GM23338 (cell line): ENCODE measurements around the gene KRT222. TPM values are rescaled to one million over a fixed set of nuclear protein-coding genes. Genes with fewer than 3 reads are reported as not detected.

Experiments used
- ATAC-seq: fragments of 200-7000 bp; cut with Tn5 transposase; 3 replicates; pipeline ENCODE4 v1.9.1; 2020
- DNase-seq: peaks from one replicate; pipeline ENCODE4 v3.0.0-alpha.2; 2015; ENCODE audit warnings: low spot score
- H2AFZ ChIP-seq: fragments of 200-600 bp; sonication (generic); 2 replicates; pipeline ENCODE4 v1.8.0; 2016; ENCODE audit warnings: antibody characterized with exemption, mild to moderate bottlenecking, moderate library complexity
- H3F3A ChIP-seq: fragments of 200-600 bp; sonication (generic); replicated peaks from 2 replicates; pipeline ENCODE4 v1.8.0; 2017; ENCODE audit warnings: antibody characterized with exemption, mixed run types, low read depth
- H3K27ac ChIP-seq: fragments of 200-600 bp; sonication (generic); 2 replicates; pipeline ENCODE4 v1.6.1; 2016; ENCODE audit warnings: low read depth
- H3K27me3 ChIP-seq: fragments of 200-600 bp; sonication (generic); 2 replicates; pipeline ENCODE4 v1.8.0; 2016; ENCODE audit warnings: mild to moderate bottlenecking, mixed run types, moderate library complexity; ENCODE audit not compliant: insufficient read depth
- H3K36me3 ChIP-seq: fragments of 200-600 bp; sonication (generic); 2 replicates; pipeline ENCODE4 v1.8.0; 2016; ENCODE audit warnings: mild to moderate bottlenecking; ENCODE audit not compliant: insufficient read depth
- H3K4me1 ChIP-seq: fragments of 200-600 bp; sonication (generic); 2 replicates; pipeline ENCODE4 v1.8.0; 2016; ENCODE audit warnings: mild to moderate bottlenecking, moderate library complexity; ENCODE audit not compliant: insufficient read depth
- H3K4me2 ChIP-seq: fragments of 200-600 bp; sonication (generic); 2 replicates; pipeline ENCODE4 v1.7.1; 2017; ENCODE audit warnings: mixed run types
- H3K4me3 ChIP-seq: fragments of 200-600 bp; sonication (generic); 2 replicates; pipeline ENCODE4 v1.6.1; 2016; ENCODE audit warnings: mixed run types
- H3K79me2 ChIP-seq: fragments of 200-600 bp; sonication (generic); replicated peaks from 2 replicates; pipeline ENCODE4 v1.8.0; 2017; ENCODE audit warnings: mild to moderate bottlenecking; ENCODE audit not compliant: insufficient read depth
- H3K9me2 ChIP-seq: fragments of 200-600 bp; sonication (generic); 2 replicates; pipeline ENCODE4 v1.8.0; 2017; ENCODE audit not compliant: insufficient read depth
- H4K20me1 ChIP-seq: fragments of 200-600 bp; sonication (generic); replicated peaks from 2 replicates; pipeline ENCODE4 v1.8.0; 2017; ENCODE audit warnings: mild to moderate bottlenecking; ENCODE audit not compliant: insufficient read depth
- H3K27ac Mint-ChIP-seq: 2 replicates; pipeline ENCODE4 v1.8.0; 2020; ENCODE audit warnings: inconsistent platforms, mild to moderate bottlenecking, moderate library complexity, mixed read lengths
- H3K27me3 Mint-ChIP-seq: 3 replicates; pipeline ENCODE4 v1.8.0; 2022; ENCODE audit warnings: low read depth, mild to moderate bottlenecking, moderate library complexity, mixed read lengths, inconsistent platforms; ENCODE audit not compliant: insufficient read depth, poor library complexity
- H3K36me3 Mint-ChIP-seq: 3 replicates; pipeline ENCODE4 v1.8.0; 2021; ENCODE audit warnings: low read depth, mild to moderate bottlenecking, inconsistent platforms, moderate library complexity, mixed read lengths
- H3K4me1 Mint-ChIP-seq: 3 replicates; pipeline ENCODE4 v1.8.0; 2020; ENCODE audit warnings: mild to moderate bottlenecking, inconsistent platforms, mixed read lengths
- H3K4me3 Mint-ChIP-seq: 3 replicates; pipeline ENCODE4 v1.8.0; 2021; ENCODE audit warnings: moderate library complexity, mild to moderate bottlenecking, inconsistent platforms, mixed read lengths
- H3K9me3 Mint-ChIP-seq: 3 replicates; pipeline ENCODE4 v1.8.0; 2020; ENCODE audit warnings: moderate library complexity, mild to moderate bottlenecking, inconsistent platforms, mixed read lengths
- CREB1 ChIP-seq: fragments of 250-450 bp; sonication (Bioruptor Pico); IDR thresholded peaks from 2 replicates; pipeline ENCODE4 v1.5.0; 2020; ENCODE audit warnings: low read depth, mild to moderate bottlenecking, moderate library complexity
- EZH2 ChIP-seq: fragments of 200-600 bp; sonication (generic); IDR thresholded peaks from one replicate; pipeline ENCODE4 v1.8.0; 2017; ENCODE audit warnings: antibody characterized with exemption, mild to moderate bottlenecking, low read depth; ENCODE audit not compliant: unreplicated experiment
- EZH2phosphoT487 ChIP-seq: fragments of 200-600 bp; sonication (generic); IDR thresholded peaks from one replicate; pipeline ENCODE4 v1.8.1; 2018; ENCODE audit warnings: antibody characterized with exemption; ENCODE audit not compliant: unreplicated experiment
- JUNB ChIP-seq: IDR thresholded peaks from one replicate; pipeline ENCODE4 v1.6.1; 2016; ENCODE audit warnings: antibody characterized with exemption; ENCODE audit not compliant: unreplicated experiment
- NANOG ChIP-seq: IDR thresholded peaks from 2 replicates; pipeline ENCODE4 v1.6.1; 2016; ENCODE audit warnings: antibody characterized with exemption, borderline replicate concordance
- POLR2AphosphoS5 ChIP-seq: IDR thresholded peaks from 2 replicates; pipeline ENCODE4 v1.6.1; 2016; ENCODE audit warnings: antibody characterized with exemption, low read depth
- STAT1 ChIP-seq: IDR thresholded peaks from one replicate; pipeline ENCODE4 v1.6.1; 2016; ENCODE audit warnings: antibody characterized with exemption; ENCODE audit not compliant: unreplicated experiment
- ZNF114 ChIP-seq: fragments of 250-450 bp; sonication (Bioruptor Pico); IDR thresholded peaks from 2 replicates; pipeline ENCODE4 v1.5.0; 2020; ENCODE audit warnings: mild to moderate bottlenecking, moderate library complexity
- ZNF331 ChIP-seq: fragments of 250-450 bp; sonication (Bioruptor Pico); IDR thresholded peaks from 2 replicates; pipeline ENCODE4 v1.5.0; 2020; ENCODE audit warnings: low read depth, mild to moderate bottlenecking, moderate library complexity
- polyA plus RNA-seq: library from polyadenylated mRNA; unstranded; fragments of >200 nt; fragmentation: Nextera tagmentation; extraction: Ambion mirVana; gene quantifications from 2 replicates; pipeline ENCODE4 v1.2.1, GENCODE V29; 2016
- total RNA-seq: library from RNA; depleted of rRNA; stranded (reverse); fragments of >200 nt; shearing (Covaris generic); gene quantifications from 2 replicates; pipeline ENCODE4 v1.2.3, GENCODE V29; 2014
- TF ChIP-seq, protein P1 (sequence below): IDR thresholded peaks from one replicate; pipeline ENCODE4 v1.6.1; 2018; ENCODE audit warnings: antibody characterized with exemption; ENCODE audit not compliant: unreplicated experiment
- TF ChIP-seq, protein P2 (sequence below), 2 experiments: fragments of 200-600 bp in 1 of 2; sonication (generic) in 1 of 2; conservative IDR thresholded peaks; 2 replicates each; pipeline versions ENCODE4 v1.5.1 to v1.6.1; 2016 to 2017; ENCODE audit warnings: antibody characterized with exemption in 2 of 2, low read depth in 2 of 2, mild to moderate bottlenecking in 2 of 2, moderate library complexity in 1 of 2
- TF ChIP-seq, protein P3 (sequence below): IDR thresholded peaks from 2 replicates; pipeline ENCODE4 v1.6.1; 2016; ENCODE audit warnings: antibody characterized with exemption
- TF ChIP-seq, protein P4 (sequence below): fragments of 250-450 bp; sonication (Bioruptor Pico); IDR thresholded peaks from 2 replicates; pipeline ENCODE4 v1.5.0; 2020; ENCODE audit warnings: mild to moderate bottlenecking, moderate library complexity

The KRT222 gene
- total and polyA plus RNA-seq, 2 experiments from 2014 or later = not detected

DNA sequence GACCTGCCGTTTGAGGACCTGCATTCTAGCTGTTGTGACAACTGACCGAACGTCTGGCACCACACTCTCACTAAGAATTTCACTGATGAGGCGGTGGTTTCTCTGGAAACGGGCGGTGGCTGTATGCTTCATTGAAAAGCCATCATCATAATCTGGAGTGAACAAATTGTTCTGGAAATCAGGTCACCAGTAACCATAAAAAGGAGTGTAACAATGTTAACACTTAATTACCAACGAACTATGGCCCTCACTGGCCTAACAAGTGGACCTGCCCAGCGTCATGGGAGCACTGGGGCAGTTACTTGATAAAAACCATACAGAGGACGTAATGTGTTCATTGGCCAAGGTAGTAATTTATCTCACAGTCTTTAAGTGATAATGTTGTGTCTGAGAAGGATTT lies 32.8 kb downstream of the KRT222 start:
- no peak overlapping the region for H3K27ac ChIP-seq

More for the DNA sequence above, 32.8 kb downstream of the KRT222 start:
- Histone ChIP-seq H3K79me2 (no peaks in the 10 kb centered on the region), H2AFZ (no peak overlapping the region), H3K4me3 (no peak overlapping the region), H3F3A (0 out of 2 replicates have a peak, but pooled peaks cover 2% of the 10 kb centered on the region), H4K20me1 (no peaks in the 10 kb centered on the region; the same call in 1 of the 2 replicates), H3K27me3 (no peaks in the 10 kb centered on the region), H3K36me3 (peaks cover 80% of the 10 kb centered on the region), H3K9me2 (no peaks in the 10 kb centered on the region), H3K4me1 (no peaks in the 10 kb centered on the region), H3K4me2 (no peak overlapping the region)
- Mint-ChIP-seq H3K9me3 (no peaks in the 10 kb centered on the region), H3K4me1 (no peaks in the 10 kb centered on the region), H3K36me3 (peaks cover 83% of the 10 kb centered on the region), H3K27ac (no peak overlapping the region), H3K27me3 (peaks cover 2% of the 10 kb centered on the region), H3K4me3 (no peak overlapping the region)
- TF ChIP-seq EZH2phosphoT487 (no peak), ZNF331 (CRISPR knock-in tag) (no peak), CREB1 (CRISPR knock-in tag) (no peak), EZH2 (no peak), JUNB (no peak), ZNF114 (CRISPR knock-in tag) (no peak), STAT1 (no peak), NANOG (no peak), POLR2AphosphoS5 (no peak)
- TF ChIP-seq, protein P1, sequence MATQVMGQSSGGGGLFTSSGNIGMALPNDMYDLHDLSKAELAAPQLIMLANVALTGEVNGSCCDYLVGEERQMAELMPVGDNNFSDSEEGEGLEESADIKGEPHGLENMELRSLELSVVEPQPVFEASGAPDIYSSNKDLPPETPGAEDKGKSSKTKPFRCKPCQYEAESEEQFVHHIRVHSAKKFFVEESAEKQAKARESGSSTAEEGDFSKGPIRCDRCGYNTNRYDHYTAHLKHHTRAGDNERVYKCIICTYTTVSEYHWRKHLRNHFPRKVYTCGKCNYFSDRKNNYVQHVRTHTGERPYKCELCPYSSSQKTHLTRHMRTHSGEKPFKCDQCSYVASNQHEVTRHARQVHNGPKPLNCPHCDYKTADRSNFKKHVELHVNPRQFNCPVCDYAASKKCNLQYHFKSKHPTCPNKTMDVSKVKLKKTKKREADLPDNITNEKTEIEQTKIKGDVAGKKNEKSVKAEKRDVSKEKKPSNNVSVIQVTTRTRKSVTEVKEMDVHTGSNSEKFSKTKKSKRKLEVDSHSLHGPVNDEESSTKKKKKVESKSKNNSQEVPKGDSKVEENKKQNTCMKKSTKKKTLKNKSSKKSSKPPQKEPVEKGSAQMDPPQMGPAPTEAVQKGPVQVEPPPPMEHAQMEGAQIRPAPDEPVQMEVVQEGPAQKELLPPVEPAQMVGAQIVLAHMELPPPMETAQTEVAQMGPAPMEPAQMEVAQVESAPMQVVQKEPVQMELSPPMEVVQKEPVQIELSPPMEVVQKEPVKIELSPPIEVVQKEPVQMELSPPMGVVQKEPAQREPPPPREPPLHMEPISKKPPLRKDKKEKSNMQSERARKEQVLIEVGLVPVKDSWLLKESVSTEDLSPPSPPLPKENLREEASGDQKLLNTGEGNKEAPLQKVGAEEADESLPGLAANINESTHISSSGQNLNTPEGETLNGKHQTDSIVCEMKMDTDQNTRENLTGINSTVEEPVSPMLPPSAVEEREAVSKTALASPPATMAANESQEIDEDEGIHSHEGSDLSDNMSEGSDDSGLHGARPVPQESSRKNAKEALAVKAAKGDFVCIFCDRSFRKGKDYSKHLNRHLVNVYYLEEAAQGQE = no peak
- TF ChIP-seq, protein P2, sequence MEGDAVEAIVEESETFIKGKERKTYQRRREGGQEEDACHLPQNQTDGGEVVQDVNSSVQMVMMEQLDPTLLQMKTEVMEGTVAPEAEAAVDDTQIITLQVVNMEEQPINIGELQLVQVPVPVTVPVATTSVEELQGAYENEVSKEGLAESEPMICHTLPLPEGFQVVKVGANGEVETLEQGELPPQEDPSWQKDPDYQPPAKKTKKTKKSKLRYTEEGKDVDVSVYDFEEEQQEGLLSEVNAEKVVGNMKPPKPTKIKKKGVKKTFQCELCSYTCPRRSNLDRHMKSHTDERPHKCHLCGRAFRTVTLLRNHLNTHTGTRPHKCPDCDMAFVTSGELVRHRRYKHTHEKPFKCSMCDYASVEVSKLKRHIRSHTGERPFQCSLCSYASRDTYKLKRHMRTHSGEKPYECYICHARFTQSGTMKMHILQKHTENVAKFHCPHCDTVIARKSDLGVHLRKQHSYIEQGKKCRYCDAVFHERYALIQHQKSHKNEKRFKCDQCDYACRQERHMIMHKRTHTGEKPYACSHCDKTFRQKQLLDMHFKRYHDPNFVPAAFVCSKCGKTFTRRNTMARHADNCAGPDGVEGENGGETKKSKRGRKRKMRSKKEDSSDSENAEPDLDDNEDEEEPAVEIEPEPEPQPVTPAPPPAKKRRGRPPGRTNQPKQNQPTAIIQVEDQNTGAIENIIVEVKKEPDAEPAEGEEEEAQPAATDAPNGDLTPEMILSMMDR (conservative IDR thresholded peaks at IDR 0.05; ENCODE audit: low read depth in 2 of 2) = no peak
- TF ChIP-seq, protein P3, sequence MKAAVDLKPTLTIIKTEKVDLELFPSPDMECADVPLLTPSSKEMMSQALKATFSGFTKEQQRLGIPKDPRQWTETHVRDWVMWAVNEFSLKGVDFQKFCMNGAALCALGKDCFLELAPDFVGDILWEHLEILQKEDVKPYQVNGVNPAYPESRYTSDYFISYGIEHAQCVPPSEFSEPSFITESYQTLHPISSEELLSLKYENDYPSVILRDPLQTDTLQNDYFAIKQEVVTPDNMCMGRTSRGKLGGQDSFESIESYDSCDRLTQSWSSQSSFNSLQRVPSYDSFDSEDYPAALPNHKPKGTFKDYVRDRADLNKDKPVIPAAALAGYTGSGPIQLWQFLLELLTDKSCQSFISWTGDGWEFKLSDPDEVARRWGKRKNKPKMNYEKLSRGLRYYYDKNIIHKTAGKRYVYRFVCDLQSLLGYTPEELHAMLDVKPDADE = no peak
- TF ChIP-seq, protein P4, sequence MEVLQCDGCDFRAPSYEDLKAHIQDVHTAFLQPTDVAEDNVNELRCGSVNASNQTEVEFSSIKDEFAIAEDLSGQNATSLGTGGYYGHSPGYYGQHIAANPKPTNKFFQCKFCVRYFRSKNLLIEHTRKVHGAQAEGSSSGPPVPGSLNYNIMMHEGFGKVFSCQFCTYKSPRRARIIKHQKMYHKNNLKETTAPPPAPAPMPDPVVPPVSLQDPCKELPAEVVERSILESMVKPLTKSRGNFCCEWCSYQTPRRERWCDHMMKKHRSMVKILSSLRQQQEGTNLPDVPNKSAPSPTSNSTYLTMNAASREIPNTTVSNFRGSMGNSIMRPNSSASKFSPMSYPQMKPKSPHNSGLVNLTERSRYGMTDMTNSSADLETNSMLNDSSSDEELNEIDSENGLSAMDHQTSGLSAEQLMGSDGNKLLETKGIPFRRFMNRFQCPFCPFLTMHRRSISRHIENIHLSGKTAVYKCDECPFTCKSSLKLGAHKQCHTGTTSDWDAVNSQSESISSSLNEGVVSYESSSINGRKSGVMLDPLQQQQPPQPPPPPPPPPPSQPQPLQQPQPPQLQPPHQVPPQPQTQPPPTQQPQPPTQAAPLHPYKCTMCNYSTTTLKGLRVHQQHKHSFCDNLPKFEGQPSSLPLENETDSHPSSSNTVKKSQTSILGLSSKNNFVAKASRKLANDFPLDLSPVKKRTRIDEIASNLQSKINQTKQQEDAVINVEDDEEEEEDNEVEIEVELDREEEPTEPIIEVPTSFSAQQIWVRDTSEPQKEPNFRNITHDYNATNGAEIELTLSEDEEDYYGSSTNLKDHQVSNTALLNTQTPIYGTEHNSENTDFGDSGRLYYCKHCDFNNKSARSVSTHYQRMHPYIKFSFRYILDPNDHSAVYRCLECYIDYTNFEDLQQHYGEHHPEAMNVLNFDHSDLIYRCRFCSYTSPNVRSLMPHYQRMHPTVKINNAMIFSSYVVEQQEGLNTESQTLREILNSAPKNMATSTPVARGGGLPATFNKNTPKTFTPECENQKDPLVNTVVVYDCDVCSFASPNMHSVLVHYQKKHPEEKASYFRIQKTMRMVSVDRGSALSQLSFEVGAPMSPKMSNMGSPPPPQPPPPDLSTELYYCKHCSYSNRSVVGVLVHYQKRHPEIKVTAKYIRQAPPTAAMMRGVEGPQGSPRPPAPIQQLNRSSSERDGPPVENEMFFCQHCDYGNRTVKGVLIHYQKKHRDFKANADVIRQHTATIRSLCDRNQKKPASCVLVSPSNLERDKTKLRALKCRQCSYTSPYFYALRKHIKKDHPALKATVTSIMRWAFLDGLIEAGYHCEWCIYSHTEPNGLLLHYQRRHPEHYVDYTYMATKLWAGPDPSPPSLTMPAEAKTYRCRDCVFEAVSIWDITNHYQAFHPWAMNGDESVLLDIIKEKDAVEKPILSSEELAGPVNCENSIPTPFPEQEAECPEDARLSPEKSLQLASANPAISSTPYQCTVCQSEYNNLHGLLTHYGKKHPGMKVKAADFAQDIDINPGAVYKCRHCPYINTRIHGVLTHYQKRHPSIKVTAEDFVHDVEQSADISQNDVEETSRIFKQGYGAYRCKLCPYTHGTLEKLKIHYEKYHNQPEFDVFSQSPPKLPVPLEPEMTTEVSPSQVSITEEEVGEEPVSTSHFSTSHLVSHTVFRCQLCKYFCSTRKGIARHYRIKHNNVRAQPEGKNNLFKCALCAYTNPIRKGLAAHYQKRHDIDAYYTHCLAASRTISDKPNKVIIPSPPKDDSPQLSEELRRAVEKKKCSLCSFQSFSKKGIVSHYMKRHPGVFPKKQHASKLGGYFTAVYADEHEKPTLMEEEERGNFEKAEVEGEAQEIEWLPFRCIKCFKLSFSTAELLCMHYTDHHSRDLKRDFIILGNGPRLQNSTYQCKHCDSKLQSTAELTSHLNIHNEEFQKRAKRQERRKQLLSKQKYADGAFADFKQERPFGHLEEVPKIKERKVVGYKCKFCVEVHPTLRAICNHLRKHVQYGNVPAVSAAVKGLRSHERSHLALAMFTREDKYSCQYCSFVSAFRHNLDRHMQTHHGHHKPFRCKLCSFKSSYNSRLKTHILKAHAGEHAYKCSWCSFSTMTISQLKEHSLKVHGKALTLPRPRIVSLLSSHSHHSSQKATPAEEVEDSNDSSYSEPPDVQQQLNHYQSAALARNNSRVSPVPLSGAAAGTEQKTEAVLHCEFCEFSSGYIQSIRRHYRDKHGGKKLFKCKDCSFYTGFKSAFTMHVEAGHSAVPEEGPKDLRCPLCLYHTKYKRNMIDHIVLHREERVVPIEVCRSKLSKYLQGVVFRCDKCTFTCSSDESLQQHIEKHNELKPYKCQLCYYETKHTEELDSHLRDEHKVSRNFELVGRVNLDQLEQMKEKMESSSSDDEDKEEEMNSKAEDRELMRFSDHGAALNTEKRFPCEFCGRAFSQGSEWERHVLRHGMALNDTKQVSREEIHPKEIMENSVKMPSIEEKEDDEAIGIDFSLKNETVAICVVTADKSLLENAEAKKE = no peak
- ATAC-seq (no peak), DNase-seq (no peak)
